ENCODE data around the gene FNDC3A.

Gene FNDC3A

DNA sequence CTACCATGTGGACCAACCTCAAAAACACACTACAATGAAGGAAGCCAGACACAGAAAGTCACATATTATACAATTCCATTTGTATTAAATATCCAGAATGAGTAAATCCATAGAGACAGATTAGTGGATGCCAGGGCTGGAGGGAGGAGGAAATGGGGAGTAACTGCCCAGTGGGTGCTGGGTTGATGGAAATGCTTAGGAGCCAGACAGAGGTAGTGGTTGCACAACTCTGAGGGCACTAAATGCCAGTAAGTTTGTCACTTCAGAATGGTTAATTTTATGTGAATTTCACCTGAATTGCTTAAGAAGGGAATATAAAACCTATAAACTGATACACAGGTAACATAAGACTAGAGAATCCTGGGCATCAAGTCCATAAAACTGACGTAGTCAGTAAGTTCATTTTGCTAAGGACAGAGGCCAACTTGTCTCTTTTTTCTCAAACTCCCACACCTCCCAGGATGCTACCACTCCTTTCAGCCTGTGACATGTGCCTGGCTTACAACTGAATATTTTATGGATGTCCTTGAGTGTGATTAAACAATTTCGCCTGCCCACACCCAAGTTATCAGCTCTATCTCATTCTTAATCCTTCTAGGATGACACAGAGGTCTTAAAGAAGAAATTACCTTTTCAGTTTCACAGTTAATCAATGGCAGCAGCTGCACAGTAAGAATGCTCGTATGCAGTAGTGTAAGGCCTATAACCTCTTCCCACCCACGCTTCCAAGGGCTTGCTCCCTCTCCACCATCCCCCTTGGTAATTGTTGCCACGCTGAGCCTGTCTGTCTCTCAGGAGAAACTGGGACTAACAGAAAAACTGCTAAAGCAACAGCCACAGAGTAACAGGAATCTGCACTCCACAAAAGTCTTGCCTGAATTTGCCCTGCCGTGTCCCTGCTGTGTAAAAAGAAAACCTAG is 238.5 kb downstream of the FNDC3A start:
- DNase-seq = peak in 1 of 51 donors; percentile 29

DNA sequence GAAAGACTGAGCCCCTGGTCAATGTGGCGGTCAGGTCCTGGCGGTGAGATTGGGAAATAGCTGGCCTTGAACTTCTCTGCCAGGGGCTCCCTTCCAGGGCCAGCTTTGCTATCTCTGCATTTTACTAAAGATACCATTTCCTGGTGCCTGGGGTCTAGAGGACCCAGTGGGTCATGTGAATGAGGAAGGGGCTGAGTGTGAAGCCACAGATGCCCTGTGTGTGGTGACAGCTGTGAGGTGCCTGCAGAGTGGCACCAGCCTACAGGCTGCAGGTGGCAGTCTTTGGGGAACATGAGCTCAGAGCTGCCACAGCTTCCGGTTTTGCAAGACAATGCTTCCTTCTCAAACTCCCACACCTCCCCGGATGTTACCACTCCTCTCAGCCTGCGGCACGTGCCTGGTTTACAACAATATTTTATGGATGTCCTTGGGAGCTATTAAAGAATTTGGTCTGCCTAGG is 239.2 kb downstream of the FNDC3A start:
- DNase-seq = peak in 9 of 51 donors; percentile 7 to 25 (median 13)

DNA sequence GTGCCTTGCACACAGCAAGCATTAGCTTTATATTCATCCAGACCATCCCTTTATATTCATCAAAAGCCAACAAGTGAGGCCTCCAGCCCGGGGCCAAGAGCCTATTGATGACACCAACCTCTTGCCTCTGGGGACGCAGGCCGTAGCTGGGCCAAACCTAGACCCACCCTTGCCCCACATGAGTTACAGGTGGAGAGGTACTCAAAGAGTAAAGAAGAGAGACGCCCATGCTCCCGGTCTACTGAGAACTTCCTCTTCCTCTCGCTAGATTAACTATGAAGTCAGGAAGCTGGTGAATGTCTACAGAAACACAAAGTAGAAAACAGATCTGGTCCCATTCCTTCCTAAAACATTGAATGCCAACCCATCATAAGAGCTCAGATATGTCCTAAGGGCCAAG is 240.6 kb downstream of the FNDC3A start:
- DNase-seq = no peak

DNA sequence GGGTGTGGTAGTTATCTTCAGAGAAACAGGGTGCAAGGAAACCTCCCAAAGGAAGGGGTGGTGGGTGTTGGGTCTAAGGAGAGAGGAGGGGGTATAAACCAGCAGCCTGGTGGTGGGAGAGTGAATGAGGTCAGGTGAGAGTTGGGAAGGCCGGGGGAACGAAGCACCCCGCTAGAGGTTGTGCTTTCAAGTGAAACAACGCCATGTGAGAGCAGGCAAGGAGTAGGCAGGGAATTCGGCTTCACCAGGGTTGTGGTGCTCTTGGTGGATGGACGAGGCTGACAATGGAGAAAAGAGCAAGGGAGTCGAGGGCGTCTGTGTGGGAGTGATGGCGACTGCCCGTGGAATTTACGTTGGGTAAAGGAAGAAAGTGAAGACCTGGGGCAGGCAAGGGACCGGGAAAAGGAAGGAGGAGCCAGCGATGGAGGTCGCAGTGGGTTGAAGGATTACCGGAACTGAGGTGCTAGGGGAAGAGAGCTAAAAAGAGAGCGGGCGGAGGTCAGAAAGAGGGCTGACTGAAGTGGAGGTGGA is 242.3 kb downstream of the FNDC3A start:
- DNase-seq = no peak

DNA sequence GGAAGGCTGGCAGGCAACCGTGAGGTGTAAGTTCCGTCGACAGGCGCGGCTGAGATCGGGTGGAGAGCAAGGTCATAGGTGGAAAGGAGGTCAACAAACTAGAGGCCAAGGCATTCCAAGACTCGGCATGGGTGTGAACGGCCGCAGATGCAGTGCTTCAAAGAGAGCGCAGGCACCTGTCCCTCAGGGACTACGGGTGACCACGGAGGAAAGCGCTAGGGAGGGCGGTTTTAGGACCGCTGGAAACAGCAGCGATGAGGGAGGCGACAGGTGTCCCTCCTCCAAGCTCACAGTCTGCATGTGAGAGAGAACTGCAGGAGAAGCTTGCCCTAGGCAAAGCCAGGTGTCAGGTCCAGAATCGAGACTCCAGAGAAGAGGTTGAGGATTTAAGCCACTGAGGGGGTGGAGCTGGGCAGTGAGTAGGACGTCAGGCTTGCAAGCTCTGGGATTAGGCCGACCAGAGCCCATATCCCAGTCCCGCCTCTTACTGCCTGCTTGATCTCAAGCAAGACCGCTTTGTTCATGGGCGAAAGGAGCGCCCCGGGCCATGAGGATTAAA is 242.9 kb downstream of the FNDC3A start:
- DNase-seq = no peak

DNA sequence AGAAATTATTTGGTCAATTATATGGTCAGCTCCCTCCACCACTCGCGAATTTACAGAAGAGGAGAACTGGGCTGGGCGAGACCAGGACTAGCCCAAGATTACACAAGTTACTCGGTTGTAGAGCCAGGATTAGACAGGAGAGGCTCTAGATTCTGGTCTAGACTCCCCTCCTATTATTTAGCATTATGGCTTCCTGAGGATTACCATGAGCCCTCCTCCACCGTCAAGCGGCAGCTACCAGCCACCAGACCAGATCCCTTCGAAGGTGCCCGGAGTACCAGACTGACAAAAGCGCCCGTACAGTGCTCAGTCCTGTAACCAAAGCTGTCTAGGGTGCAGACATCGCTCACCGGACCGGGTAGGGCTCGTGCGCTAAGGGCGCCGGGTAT is 243.9 kb downstream of the FNDC3A start:
- DNase-seq = no peak

DNA sequence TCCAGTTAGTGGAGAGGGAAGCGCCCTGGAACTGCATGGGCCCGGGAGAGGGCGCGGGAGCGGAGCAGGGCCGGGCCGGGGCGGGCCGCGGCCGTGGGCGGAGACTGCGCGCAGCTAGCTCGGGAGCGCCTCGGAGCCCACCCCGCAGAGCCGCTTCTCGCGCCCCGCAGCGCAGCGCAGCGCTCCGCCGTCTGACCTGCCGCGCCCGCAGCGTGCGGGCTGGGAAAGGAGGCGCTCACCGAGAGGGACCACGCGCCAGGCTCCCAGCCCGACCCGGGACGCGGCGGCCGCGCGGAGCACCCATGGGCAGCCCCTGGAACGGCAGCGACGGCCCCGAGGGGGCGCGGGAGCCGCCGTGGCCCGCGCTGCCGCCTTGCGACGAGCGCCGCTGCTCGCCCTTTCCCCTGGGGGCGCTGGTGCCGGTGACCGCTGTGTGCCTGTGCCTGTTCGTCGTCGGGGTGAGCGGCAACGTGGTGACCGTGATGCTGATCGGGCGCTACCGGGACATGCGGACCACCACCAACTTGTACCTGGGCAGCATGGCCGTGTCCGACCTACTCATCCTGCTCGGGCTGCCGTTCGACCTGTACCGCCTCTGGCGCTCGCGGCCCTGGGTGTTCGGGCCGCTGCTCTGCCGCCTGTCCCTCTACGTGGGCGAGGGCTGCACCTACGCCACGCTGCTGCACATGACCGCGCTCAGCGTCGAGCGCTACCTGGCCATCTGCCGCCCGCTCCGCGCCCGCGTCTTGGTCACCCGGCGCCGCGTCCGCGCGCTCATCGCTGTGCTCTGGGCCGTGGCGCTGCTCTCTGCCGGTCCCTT is 244.5 kb downstream of the FNDC3A start, which contains the start of gene MLNR:
TSS of gene MLNR (plus strand) at position 303 of the 820 bp plus-strand sequence. CDS start at position 303, 0 bp downstream.
- DNase-seq = no peak

DNA sequence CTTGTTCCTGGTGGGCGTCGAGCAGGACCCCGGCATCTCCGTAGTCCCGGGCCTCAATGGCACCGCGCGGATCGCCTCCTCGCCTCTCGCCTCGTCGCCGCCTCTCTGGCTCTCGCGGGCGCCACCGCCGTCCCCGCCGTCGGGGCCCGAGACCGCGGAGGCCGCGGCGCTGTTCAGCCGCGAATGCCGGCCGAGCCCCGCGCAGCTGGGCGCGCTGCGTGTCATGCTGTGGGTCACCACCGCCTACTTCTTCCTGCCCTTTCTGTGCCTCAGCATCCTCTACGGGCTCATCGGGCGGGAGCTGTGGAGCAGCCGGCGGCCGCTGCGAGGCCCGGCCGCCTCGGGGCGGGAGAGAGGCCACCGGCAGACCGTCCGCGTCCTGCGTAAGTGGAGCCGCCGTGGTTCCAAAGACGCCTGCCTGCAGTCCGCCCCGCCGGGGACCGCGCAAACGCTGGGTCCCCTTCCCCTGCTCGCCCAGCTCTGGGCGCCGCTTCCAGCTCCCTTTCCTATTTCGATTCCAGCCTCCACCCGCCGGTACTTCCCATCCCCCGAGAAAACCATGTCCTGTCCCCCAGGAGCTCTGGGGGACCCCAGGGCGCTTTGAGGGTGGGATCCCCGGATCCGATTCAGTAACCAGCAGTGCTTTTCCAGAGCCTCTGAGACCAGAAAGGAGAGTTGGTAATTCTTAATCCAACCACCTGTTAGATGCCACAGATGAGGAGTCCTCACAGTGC is 245.3 kb downstream of the FNDC3A start:
- DNase-seq = no peak

DNA sequence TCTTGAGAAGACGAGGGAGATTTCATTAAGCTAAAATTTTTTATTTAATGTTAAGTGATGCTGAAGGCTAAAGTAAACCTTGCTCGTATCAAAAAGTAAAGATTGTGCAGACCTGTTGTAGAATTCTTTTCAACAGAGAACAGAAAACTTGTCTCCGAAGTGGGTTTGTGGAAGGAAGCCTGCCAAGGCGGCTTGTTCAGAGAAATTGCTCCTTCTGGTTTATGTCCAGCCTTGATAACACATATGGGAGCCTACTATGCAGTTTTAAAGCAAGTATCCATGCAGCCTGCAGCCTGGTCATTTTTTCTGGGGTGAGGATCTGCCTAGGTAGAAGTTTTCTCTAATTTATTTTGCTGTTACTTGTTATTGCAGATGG is 245.9 kb downstream of the FNDC3A start:
- DNase-seq = no peak

DNA sequence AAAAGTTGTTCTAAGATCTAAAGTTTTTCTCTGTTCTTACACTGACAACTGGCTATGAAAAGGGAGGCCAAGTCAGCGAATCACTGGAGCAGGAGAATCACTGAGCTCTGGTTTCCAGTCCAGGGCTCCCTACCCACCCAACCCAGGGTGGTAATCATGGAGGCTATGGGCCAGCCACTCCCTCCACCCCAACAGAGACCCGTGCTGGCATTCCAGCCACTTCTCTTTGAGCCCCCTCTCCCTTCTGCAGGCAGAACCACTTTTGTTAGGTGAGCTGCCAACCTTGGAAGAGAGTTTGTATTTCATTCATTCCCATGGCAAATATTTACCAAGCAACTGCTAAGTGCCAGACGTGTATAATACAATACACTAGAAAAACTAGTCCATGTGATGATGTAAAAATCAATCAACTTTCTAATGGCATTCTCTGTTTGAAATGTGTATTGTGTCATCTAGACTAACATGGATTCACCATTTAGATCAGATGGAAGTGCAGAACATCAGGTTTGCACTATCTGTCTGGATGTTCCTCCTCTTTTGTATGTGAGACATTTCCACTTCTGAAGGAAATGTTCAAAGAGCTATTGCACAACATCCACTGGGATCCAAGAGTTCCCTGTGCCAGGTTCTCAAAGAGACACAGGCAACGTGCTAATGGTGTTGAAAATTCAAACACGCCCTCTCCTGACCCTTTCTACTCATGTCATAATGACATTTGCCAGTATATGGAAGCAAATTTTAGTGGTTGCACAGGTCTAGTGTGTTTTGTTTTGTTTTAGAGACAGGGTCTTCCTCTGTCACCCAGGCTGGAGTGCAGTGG is 249.7 kb downstream of the FNDC3A start:
- DNase-seq = no peak

DNA sequence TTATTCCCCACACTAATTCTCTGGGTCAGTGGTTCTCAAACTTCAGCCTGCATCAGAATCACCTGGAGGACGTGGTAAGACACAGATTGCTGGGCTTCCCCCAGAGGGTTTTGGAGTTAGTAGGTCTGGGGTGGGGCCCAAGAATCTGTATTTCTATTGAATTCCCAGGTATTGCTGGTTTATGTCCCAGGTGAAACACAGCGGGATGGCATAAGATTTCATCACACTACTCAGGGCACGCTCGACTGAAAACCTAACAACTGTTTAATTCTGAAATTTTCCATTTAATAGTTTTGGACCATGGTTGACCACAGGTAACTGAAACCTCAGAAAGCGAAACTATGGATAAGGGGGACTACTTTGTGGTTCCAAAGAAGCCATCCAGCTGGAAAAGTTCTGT is 250.9 kb downstream of the FNDC3A start:
- no peak for DNase-seq

DNA sequence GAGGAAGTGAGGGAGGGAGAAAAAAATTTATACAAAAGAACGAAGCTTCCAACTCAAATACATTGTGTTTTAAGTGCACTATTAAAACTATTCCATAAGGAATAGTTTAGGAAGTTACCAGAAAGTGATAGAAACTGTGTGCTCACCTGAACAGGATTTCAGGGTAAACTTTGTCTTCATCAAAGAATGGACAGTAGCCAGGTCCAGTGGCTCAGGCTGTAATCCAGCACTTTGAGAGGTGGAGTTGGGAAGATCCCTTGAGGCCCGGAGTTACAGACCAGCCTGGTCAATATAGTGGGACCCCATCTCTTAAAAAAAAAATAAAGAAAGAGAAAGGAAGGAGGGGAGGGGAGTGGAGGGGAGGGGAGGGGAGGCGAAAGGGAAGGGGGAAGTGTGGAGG is 259.0 kb downstream of the FNDC3A start:
- no peak for DNase-seq

DNA sequence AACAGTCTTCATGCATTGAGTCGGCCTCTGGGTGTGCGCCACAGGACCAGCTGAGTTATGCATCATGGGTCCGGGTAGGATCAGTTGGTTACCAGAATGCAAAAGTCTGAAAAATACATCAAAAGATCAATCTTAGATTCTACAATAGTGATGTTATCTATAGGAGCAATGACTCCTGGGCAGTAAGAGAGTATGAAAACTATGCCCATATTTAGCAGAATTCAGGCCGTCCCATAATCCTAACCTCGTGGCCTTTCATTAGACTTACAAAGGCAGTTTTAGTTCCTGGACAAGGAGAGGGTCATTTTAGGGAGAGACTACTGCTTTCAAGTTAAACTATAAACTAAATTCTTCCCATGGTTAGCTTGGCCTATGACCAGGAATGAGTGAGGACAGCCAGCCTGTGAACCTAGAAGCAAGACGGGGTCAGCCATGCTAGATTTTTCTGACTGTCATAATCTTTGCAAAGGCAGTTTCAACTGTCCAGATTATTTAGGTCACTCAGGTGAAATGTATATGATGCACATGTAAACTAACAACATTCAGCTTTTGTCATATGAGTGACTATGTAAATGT is 260.2 kb downstream of the FNDC3A start:
- DNase-seq = no peak

DNA sequence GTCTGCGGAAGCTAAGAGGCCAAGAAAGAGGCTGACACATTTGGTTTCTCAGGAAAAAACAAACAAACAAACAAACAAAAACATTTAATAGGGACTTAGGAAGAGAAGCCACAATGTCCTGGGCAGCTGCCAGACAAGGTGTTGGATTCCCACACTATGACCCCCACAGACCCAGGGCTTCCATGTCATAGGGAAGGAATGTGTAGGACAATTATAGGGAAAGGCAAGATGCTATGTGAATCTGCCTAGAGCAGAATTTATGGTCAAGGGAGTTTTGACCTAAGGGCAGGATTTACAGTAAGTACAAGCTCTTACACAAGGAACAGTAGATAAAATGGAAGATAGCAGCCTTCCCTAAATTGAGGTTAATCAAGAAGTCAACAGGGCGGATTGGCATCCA is 262.9 kb downstream of the FNDC3A start:
- DNase-seq = no peak

DNA sequence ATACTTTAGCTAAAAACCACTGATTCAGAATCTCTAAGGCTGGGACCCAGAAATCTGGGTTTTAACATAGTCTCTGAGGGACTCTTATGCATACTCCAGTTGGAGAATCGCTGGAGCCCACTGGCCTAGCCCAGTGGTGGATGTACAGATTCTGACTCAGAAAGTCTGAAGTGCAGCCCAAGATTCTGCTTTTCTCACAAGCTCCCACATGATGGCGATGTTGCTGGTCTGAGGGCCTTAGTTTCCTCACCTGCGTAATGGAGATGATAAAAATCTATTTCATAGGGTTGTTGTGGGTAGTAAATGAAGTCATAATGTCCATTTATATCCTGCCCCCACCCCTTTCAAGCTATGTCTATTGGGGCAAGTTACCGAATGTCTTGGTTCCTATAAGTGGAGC is 264.3 kb downstream of the FNDC3A start:
- no peak for DNase-seq

DNA sequence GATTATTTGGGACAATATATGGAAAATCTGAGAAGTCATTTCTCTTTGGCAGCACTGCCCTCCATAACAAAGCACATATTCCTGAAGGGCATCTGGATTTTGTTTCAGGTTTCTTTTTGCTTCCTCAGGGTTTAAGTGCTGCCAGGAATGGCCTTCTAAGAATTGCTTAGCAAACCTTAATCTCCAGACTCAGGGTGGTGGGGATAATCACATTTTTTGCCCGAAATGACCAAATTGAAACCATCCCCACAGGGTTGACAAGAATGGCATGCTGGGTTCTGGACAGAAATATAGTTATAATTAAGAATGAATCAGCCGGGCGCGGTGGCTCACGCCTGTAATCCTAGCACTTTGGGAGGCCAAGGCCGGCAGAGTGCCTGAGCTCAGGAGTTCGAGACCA is 265.6 kb downstream of the FNDC3A start:
- DNase-seq = no peak

DNA sequence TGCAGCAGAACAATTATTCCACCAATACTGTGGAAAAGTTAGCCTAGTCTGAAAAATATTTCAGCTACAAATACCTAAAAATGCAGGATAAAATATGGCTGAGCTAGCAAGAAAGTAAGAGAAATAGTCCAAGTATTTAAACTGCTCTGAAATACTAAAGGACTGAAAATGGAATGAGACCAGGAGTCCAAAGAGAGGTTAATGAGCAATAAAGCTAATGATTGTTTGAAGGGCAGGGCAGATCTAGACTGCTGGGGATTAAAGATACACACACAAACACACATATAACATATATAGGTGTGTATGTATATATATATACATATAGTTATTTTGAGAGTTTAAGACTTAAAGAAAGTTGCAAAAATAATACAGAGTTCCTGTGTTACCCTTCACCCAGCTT is 269.4 kb downstream of the FNDC3A start:
- DNase-seq = no peak

DNA sequence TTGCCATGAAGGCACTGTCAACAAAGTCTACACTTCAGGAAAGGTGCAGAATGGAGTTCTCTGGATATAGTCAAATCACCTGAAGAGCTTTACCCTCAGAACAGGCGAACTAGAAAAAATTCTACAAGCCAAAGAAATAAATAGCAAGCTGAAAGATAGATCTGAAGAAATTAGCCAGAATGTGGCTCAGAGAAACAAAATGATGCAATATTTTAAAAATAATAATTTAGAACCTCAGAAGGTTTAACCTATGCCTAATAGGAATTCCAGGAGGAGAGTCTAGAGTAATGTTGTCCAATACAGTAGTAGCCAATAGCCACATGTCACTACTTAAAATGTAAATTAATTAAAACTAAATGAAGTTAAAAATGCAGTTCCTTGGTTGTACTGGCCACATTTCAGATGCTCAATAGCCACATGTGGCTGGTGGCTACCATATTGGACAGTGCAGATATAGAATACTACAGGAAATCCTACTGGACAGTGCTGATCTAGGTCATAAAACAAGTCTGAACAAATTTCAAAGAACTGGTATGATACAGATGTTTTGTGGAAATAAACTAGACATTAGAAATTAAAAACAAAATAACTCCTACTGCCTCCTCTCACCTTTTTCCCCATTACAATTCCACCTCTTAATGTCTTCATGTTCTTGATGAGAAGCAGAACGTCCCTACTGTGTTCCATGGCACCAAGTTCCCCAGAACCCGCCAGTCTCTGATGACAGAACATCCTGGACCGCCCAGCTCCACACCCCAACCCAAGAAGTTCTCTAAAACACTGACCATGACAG is 271.3 kb downstream of the FNDC3A start:
- peak in 1 of 51 donors; percentile 46 for DNase-seq
